ENCODE measurements around the gene DPP10.

Gene DPP10

DNA sequence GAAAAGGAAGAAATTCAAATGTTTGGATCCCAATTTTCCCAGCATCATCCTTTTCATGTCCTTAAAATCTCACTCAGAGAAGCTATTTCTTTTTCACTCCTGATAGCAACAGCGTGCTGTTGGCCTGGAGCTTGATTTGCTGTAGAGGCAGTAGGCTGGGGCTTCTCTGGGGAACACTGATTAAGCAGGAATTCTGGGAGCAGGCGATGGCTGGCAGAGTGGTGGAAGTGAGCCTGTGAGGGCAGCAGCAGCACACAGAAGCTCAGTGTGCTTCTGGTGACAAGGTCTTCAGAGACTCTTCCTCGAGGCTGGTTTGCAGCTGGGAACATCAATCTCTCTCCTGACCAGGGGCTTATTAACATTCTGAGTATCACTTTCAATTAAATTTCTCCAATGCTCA lies 284.6 kb downstream of the DPP10 start:
- no peak for FAIRE-seq

DNA sequence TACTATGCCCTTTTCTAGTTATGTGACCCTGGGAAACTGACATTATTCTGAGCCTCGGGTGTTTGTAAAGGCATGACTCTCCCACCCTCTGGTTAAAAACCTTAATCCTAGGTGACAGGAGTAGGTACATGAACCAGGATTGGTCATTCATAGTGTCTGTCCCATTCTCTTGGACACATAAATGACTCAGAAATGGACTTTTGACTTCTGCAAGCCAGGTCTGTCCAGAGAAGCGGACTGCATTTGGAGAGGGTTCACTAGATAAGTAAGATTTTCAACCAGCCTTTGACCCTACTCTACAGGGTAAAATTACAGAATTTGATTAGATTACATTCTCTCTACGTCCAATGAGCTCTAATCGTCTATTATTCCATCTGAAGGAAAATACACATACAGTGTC lies 285.9 kb downstream of the DPP10 start:
- FAIRE-seq, result no peak

- no peak for FAIRE-seq
Measured at GRCh38 chr2:114729026-114729425, 286.6 kb downstream of the DPP10 start.

DNA sequence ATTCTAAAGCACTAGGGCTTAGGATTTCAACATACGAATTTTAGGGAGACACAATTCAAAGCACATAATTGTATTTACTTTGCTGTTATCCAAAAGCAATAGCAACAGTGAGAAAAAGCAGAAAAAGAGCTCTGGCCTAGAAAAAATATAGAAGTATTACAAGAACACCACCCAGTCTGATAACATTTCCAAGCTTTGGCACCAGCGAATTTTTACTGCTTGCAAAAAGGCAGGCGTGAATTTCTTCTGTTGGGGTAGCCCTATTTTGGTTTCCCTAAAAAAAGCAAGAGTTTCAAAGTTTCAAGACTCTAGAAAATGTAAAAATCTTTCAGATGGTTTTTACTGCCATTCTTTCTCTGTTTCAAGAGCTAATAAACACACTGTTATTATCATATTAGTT lies 292.7 kb downstream of the DPP10 start:
- no peak for FAIRE-seq

GRCh38 chr2:114742245-114742644 lies 299.8 kb downstream of the DPP10 start:
- FAIRE-seq, result no peak

GRCh38 chr2:114745700-114746099 lies 303.3 kb downstream of the DPP10 start:
- FAIRE-seq, result no peak

DNA sequence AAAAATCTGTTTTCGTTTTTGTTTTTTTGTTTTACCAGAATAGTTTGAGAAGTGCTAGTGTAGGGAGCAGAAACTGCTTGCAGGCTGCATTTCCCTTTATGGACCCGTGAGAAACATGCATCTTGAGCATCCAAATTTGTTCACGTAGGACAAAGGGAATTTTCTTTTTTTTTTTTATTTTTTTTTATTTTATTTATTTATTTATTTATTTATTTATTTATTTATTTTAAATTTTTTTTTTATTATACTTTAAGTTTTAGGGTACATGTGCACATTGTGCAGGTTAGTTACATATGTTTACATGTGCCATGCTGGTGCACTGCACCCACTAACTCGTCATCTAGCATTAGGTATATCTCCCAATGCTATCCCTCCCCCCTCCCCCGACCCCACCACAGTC lies 305.7 kb downstream of the DPP10 start:
- peak; percentile 31 for FAIRE-seq

- FAIRE-seq, result no peak
Measured at GRCh38 chr2:114752425-114752824, 310.0 kb downstream of the DPP10 start.

GRCh38 chr2:114753145-114753544 lies 310.7 kb downstream of the DPP10 start:
- no peak for FAIRE-seq

- FAIRE-seq, result no peak
Measured at GRCh38 chr2:114754907-114755563, 312.6 kb downstream of the DPP10 start.

DNA sequence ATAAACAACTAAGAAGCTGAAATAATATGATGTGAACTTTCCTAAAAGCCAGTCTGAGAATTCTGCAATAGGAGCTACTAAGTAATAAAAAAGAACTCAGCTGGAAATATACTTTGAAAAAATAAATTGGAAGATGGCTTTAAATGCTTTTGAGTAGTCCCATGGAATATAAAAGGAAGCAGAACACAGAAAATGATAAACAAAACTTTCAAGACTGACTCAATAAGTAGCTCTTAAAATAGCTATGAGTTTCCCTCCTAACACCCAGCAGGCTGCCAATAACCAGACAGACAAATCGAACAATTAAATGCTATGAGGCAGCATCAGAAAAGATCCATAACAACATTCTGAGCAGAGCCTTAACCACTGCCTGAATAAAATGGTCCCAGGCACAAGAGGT lies 319.9 kb downstream of the DPP10 start:
- no peak for FAIRE-seq

DNA sequence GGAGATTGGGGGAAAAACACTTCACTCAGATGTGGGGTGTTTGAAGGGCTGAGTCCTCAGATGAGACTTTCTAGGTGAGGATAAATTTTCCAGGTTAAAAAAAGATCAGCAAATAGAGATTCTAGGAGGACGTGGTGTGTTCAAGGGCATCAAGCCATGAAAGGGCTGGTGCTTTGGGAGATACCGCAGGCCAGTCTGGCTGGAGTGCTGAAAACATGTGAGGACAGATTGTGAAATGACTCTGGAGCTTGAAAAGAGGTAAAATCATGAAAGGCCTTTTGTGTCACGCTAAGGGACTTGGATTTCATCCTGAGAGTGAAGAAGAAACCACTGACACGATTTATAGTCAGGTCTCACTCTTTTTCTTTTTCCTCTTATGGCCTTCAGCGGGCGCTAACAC lies 320.5 kb downstream of the DPP10 start:
- no peak for FAIRE-seq

DNA sequence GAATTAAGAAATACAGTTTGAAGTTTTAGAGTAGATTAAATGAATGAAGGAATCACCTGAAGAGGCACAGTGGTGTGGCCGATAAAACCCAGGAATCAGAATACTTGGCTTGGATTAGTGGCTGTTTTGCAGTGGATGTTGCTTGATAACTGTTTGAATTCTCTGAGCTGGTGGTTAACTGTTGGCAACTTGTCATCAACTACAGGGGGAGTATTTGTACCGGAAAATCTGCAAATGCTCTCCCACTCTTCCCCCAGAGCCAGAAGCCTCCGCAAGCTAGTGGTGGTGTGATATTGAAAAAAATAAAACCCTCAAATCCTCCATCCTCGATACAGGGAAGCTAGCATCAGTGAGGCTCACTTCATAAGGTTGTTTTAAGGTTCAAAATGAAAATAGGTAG lies 326.7 kb downstream of the DPP10 start:
- FAIRE-seq, result no peak

DNA sequence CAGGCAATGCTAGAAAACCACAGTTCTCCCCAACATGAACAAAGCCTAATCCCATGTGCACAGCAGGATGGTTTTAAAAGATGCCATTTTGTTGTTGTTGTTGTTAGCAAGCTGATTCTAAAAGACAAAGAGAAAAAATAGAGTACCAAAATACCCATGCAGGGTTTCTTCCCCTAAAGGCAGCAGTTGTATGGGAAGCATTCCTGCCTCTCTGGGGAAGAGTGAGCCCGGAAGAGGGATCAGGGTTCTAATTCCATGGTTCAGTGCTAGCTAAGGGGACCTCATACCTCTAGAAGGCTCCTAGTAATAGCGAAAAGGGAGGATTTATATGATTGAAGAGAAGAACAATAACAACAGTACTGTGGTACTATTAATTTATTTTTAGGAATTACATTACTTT lies 327.6 kb downstream of the DPP10 start:
- FAIRE-seq, result no peak

DNA sequence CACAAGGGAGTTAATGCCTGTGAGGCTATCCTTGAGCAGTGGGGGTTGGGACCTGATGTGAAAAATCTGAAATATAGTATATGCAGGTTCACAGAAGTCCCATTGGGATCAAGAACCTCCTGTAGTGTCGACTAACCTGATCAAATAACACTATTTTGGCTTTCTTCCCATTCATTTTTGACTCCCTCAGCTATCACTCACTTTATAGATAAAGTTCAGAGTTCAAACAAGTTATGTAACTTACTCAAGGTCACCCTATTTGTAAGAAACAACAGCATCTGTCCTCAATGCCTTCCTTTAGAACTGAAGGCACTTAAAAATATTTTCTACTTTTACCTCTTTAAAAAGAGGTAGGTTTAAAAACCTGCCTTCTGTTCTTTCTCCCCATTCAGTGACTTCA lies 341.6 kb downstream of the DPP10 start:
- no peak for FAIRE-seq

GRCh38 chr2:114784890-114785583 lies 342.6 kb downstream of the DPP10 start:
- no peak for FAIRE-seq

DNA sequence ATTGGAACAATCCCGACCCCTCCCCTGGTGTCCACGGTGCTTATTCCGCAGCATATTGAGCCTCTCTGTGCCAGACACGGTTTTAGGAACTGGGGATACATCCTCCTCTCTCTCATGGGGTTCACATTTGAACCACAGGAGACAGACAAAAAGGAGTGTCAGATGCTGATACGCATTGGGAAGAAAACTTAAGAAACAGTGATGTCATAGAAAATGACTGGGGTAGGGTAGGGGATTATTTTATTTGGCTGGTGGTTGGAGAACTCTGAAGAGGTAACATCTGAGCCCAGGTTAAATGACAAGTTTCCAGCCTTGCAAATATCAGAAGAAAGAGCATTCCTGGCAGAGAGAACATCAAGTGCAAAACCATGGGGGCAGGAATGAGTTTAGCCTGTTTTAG lies 344.5 kb downstream of the DPP10 start:
- no peak for FAIRE-seq

DNA sequence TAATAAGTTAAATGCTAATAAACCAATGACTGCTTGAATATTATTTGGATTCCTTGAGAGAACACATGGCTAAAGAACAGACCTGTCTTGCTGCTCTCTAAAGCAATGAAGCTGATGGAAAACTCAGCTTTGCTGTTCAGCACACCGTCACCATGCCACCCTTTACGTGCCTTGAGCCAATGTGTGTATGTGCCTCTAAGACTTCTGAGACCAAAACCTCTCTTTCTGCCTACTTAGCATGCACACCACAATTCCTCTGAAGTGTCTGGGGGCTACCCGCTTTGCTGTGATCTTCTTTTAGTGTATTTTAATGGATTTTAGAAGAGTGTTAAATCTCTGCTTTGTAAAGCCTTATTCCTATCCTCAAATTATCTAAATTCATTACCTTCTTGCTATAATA lies 345.0 kb downstream of the DPP10 start:
- FAIRE-seq, result no peak

DNA sequence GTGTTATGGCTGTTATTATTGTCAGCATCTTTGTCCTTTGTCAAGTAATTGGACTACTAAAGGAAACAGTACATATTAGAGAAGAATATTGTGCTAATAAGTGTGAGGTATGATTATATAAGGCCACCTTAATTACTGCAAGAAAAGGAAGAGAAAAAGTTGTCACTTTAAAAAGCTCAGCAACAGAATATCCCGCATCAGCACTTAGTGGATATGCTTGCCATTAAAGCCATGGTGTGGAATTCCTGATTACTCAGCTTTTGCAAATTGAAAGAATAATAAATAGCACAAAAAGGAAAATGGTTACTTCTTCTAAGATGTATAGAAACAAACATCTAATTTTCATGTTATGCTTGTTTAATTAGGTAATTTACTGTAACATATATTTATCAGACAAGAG lies 347.5 kb downstream of the DPP10 start:
- no peak for FAIRE-seq

DNA sequence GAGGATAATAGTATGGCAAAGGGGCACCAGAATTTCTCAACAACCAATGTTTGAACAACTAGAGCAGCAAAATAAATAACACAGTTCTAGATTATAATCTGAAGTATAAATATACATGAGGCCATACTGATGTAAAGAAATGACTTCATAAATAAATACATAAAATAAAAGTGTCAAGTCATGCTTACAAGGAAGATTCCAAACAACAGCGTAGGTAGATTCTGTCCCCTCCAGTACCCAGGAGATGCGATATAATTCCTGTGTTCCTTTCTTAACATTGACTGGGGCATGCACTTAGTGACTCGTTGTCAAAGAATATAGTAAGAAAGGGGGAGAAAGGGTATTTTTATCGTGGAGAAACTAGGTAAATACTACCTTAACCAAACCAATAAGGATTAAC lies 355.1 kb downstream of the DPP10 start:
- no peak for FAIRE-seq

GRCh38 chr2:114797942-114798341 lies 355.5 kb downstream of the DPP10 start:
- FAIRE-seq, result no peak

DNA sequence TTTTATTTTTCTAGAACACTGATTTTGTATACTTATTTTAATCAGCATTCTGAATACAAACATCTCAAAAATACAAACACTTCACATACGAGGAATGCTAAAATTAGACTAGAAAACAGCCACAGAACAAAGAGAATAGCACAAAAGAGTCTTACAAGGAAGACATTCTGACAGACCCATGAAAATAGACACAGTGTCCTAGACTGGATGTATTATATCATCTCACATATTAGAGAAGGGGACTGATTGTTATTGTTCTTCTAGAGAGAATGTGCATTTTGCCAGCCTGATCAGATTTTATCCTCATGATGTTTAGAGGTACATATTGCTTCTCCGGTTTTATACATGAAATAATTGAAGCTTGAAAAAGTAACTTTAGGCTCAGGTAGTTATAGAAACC lies 357.9 kb downstream of the DPP10 start:
- FAIRE-seq, result no peak

DNA sequence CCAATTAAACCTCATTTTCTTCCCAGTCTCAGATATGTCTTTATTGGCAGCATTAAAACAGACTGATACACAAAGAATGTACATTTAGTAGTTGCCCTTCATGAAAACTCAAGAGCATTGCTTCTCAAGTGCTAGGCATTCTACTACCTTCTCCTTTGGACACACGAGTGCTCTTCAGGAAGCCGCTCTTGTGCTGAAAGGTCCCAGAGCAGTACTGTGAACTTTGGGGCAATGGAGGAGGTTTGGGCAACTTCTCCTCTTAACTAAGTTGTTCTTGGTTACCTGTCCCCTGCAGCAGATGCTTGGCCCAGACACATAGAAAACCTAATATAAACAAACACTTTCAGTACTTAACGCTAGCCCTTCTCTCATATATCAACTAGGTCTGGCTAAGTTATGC lies 362.8 kb downstream of the DPP10 start:
- FAIRE-seq, result no peak

GRCh38 chr2:114810092-114810491 lies 367.7 kb downstream of the DPP10 start:
- FAIRE-seq, result no peak

- no peak for FAIRE-seq
Measured at GRCh38 chr2:114812261-114812660, 369.8 kb downstream of the DPP10 start.
